Measurements from ENCODE around the gene GNG12.
"Not testable (repeated sequence)": the region's sequence is repeated elsewhere in the genome, so short reads cannot be mapped to it uniquely, and the experiment has no call there.

GNG12 gene

GRCh38 chr1:67666636-67667035 lies 166.6 kb downstream of the GNG12 start:
- no peak for TF ChIP-seq CTCF (IDR thresholded peaks at IDR 0.05; ENCODE audit: unreplicated experiment in 3 of 3)
- H3K4me1 Mint-ChIP-seq, result peaks cover 20% of the 10 kb centered on the region
- no peak overlapping the region for H3K4me3 Mint-ChIP-seq
- no peaks in the 10 kb centered on the region for H3K27me3 Mint-ChIP-seq (ENCODE audit: low read depth)
- no peaks in the 10 kb centered on the region for H3K36me3 Mint-ChIP-seq (ENCODE audit: low read depth)
- peak overlapping the region in 2 of 3 experiments; percentile 61 to 65 for H3K27ac Mint-ChIP-seq
- H3K9me3 Mint-ChIP-seq, result peaks cover 3% of the 10 kb centered on the region

- not testable (repeated sequence) for H3K27me3 Mint-ChIP-seq (ENCODE audit: low read depth); H3K9me3 Mint-ChIP-seq; H3K4me3 Mint-ChIP-seq; H3K36me3 Mint-ChIP-seq (ENCODE audit: low read depth); H3K27ac Mint-ChIP-seq
- H3K4me1 Mint-ChIP-seq, result peaks cover 20% of the 10 kb centered on the region
Observed at GRCh38 chr1:67665307-67665706, 168.0 kb downstream of the GNG12 start.

GRCh38 chr1:67664048-67664447 lies 169.2 kb downstream of the GNG12 start:
- no peak for TF ChIP-seq CTCF (IDR thresholded peaks at IDR 0.05; ENCODE audit: unreplicated experiment in 3 of 3)
- Mint-ChIP-seq H3K4me1 (peaks cover 20% of the 10 kb centered on the region), H3K36me3 (ENCODE audit: low read depth) (no peaks in the 10 kb centered on the region), H3K27ac (peak overlapping the region; percentile 62 to 73 (median 71)), H3K27me3 (ENCODE audit: low read depth) (no peaks in the 10 kb centered on the region), H3K9me3 (peaks cover 3% of the 10 kb centered on the region), H3K4me3 (peak overlapping the region in 1 of 3 experiments; percentile 23)

GRCh38 chr1:67662884-67663283 lies 170.4 kb downstream of the GNG12 start:
- H3K4me3 Mint-ChIP-seq, result no peak overlapping the region
- H3K27me3 Mint-ChIP-seq (ENCODE audit: low read depth), result no peaks in the 10 kb centered on the region
- peaks cover 3% of the 10 kb centered on the region for H3K9me3 Mint-ChIP-seq
- no peaks in the 10 kb centered on the region for H3K36me3 Mint-ChIP-seq (ENCODE audit: low read depth)
- peak overlapping the region in 1 of 3 experiments; percentile 12 for H3K27ac Mint-ChIP-seq
- TF ChIP-seq CTCF (IDR thresholded peaks at IDR 0.05; ENCODE audit: unreplicated experiment in 3 of 3), result no peak
- H3K4me1 Mint-ChIP-seq, result peaks cover 25% of the 10 kb centered on the region

GRCh38 chr1:67659229-67659628 lies 174.0 kb downstream of the GNG12 start:
- no peak overlapping the region for H3K27ac Mint-ChIP-seq
- peaks cover 14% of the 10 kb centered on the region for H3K4me1 Mint-ChIP-seq
- no peak overlapping the region for H3K4me3 Mint-ChIP-seq
- no peaks in the 10 kb centered on the region for H3K9me3 Mint-ChIP-seq
- no peak for TF ChIP-seq CTCF (IDR thresholded peaks at IDR 0.05; ENCODE audit: unreplicated experiment in 3 of 3)
- H3K27me3 Mint-ChIP-seq (ENCODE audit: low read depth), result no peaks in the 10 kb centered on the region
- H3K36me3 Mint-ChIP-seq (ENCODE audit: low read depth), result no peaks in the 10 kb centered on the region

GRCh38 chr1:67657152-67657551 lies 176.1 kb downstream of the GNG12 start:
- H3K27ac Mint-ChIP-seq; H3K4me3 Mint-ChIP-seq; H3K9me3 Mint-ChIP-seq; H3K27me3 Mint-ChIP-seq (ENCODE audit: low read depth); H3K4me1 Mint-ChIP-seq; H3K36me3 Mint-ChIP-seq (ENCODE audit: low read depth): not testable (repeated sequence)

GRCh38 chr1:67655581-67655980 lies 177.7 kb downstream of the GNG12 start:
- Mint-ChIP-seq H3K9me3 (no peaks in the 10 kb centered on the region), H3K27ac (no peak overlapping the region), H3K4me3 (no peak overlapping the region), H3K27me3 (ENCODE audit: low read depth) (peaks cover 4% of the 10 kb centered on the region), H3K4me1 (peaks cover 5% of the 10 kb centered on the region), H3K36me3 (ENCODE audit: low read depth) (no peaks in the 10 kb centered on the region)
- no peak for TF ChIP-seq CTCF (IDR thresholded peaks at IDR 0.05; ENCODE audit: unreplicated experiment in 3 of 3)

All from nephron (organoid).